HepG2 (cell line): ENCODE measurements around the gene DNAJC1. TPM values are rescaled to one million over a fixed set of nuclear protein-coding genes. Genes with fewer than 3 reads are reported as not detected.

ENCODE experiments used
- ARID4A ChIP-seq: sonication (generic); formaldehyde crosslinking; IDR thresholded peaks from 2 replicates; pipeline ENCODE4 v1.5.0; 2020; ENCODE audit warnings: mild to moderate bottlenecking, missing genetic modification reagents, borderline replicate concordance
- CBX2 ChIP-seq, 2 experiments: fragments of 200-600 bp in 1 of 2; sonication (generic); formaldehyde crosslinking in 1 of 2; IDR thresholded peaks; 2 replicates each; pipeline versions ENCODE4 v1.7.0 to v1.8.1; 2018 to 2022; ENCODE audit warnings: low read depth in 2 of 2, low read length in 1 of 2, mild to moderate bottlenecking in 1 of 2, missing genetic modification reagents in 1 of 2
- GTF3A ChIP-seq: sonication (generic); formaldehyde crosslinking; conservative IDR thresholded peaks from 2 replicates; pipeline ENCODE4 v1.4.0; 2020; ENCODE audit warnings: mild to moderate bottlenecking, missing genetic modification reagents
- HIVEP1 ChIP-seq: sonication (generic); formaldehyde crosslinking; IDR thresholded peaks from 2 replicates; pipeline ENCODE4 v1.4.0; 2020; ENCODE audit warnings: mild to moderate bottlenecking, missing genetic modification reagents
- RERE ChIP-seq: IDR thresholded peaks from 2 replicates; pipeline ENCODE4 v1.6.1; 2016; ENCODE audit warnings: low read depth, missing genetic modification reagents, missing compliant biosample characterization
- USF2 ChIP-seq, 2 experiments: sonication (generic) in 1 of 2; formaldehyde crosslinking in 1 of 2; IDR thresholded peaks; 2 replicates each; pipeline versions ENCODE4 v1.5.1 to v1.6.1; 2011 to 2020; ENCODE audit warnings: borderline replicate concordance in 1 of 2, low read depth in 1 of 2, low read length in 1 of 2, mild to moderate bottlenecking in 1 of 2, missing genetic modification reagents in 1 of 2, moderate library complexity in 1 of 2
- polyA plus RNA-seq, 8 experiments: library from polyadenylated mRNA; depleted of rRNA in 3 of 8; stranded (reverse) in 7 of 8; unstranded in 1 of 8; fragments of >200 nt; fragmentation: Illumina TruSeq in 4 of 8; extraction: Trizol in 4 of 8; gene quantifications; 2 replicates each; pipeline versions ENCODE4 v1.2.1 to v1.2.3, GENCODE V29; 2011 to 2016; ENCODE audit warnings: low read depth in 4 of 8, missing spikeins in 1 of 8, mixed read lengths in 1 of 8; ENCODE audit not compliant: insufficient read depth in 1 of 8
- total RNA-seq, 5 experiments: library from RNA; depleted of rRNA; stranded (reverse); fragments of >200 nt; fragmentation: Illumina TruSeq; extraction: Trizol; gene quantifications; 2 replicates each; pipeline ENCODE4 v1.2.3, GENCODE V29; 2016; ENCODE audit warnings: low read depth in 1 of 5
- TF ChIP-seq, protein P1 (sequence below): sonication (generic); formaldehyde crosslinking; IDR thresholded peaks from 2 replicates; pipeline ENCODE4 v1.5.0; 2020; ENCODE audit warnings: missing genetic modification reagents

DNAJC1 gene
- total and polyA plus RNA-seq, 2 of the 13 experiments (the other 11 are each of a cell fraction or from before 2014, with no cell fraction given), result 9.9 to 16.6 TPM

DNA sequence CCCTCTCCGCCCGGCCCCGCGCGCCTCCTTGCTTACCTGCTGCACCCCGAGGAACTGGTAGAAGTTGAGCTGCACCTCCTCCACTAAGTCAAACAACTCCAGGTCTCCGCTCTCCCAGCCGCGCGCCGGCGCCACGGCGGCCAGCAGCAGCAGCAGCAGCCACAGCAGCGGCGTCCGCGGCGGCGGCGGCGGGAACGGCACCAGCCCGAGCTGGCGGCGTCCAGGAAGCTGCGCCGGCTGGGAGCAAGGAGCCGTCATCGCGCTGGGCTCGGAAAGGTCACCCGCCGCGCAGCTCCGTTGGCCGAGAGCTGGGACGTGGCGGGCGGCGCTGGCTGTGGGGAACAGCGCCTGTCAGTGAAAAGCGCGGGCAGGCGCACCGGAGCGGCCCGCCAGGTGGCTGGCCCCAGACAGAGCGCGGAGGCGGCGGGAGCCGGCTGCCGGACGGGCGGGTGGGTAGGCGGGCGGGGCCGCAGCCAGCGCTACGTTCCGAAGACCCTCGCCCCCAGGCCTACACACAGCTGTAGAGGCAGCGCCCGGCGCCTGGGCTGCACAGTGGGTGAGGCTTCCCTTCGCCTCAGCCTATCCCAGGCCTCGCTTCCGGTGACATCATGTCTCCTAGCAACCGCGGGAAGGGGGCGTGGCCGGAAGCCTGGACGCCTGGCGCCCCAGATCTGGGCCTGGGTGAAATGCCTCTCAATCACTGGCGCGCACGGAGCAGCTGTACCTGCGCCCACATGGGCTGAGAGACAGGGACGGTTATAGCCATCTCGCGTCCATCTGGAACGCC lies at the start of gene DNAJC1 (continued):
- TF ChIP-seq, protein P1, sequence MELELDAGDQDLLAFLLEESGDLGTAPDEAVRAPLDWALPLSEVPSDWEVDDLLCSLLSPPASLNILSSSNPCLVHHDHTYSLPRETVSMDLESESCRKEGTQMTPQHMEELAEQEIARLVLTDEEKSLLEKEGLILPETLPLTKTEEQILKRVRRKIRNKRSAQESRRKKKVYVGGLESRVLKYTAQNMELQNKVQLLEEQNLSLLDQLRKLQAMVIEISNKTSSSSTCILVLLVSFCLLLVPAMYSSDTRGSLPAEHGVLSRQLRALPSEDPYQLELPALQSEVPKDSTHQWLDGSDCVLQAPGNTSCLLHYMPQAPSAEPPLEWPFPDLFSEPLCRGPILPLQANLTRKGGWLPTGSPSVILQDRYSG (CRISPR knock-in tag), result no peak
- TF ChIP-seq RERE (CRISPR knock-in tag) (no peak), GTF3A (CRISPR knock-in tag) (no peak), HIVEP1 (CRISPR knock-in tag) (no peak), CBX2 (IDR thresholded peaks at IDR 0.05; ENCODE audit: low read depth, low read length) (no peak), CBX2 (CRISPR knock-in tag; IDR thresholded peaks at IDR 0.05; ENCODE audit: low read depth) (no peak), ARID4A (peak; percentile 84; the same call in 1 of the 2 replicates), USF2 (IDR thresholded peaks at IDR 0.05; ENCODE audit: low read depth, low read length) (no peak), USF2 (CRISPR knock-in tag; IDR thresholded peaks at IDR 0.05; ENCODE audit: borderline replicate concordance) (0 out of 2 replicates have a peak, but pooled peaks have one; percentile 44)
